Measurements from ENCODE around the gene MAB21L4. TPM values are rescaled to one million over a fixed set of nuclear protein-coding genes. Genes with fewer than 3 reads are reported as not detected.

MAB21L4 gene
- total RNA-seq, result 2.5 TPM

DNA sequence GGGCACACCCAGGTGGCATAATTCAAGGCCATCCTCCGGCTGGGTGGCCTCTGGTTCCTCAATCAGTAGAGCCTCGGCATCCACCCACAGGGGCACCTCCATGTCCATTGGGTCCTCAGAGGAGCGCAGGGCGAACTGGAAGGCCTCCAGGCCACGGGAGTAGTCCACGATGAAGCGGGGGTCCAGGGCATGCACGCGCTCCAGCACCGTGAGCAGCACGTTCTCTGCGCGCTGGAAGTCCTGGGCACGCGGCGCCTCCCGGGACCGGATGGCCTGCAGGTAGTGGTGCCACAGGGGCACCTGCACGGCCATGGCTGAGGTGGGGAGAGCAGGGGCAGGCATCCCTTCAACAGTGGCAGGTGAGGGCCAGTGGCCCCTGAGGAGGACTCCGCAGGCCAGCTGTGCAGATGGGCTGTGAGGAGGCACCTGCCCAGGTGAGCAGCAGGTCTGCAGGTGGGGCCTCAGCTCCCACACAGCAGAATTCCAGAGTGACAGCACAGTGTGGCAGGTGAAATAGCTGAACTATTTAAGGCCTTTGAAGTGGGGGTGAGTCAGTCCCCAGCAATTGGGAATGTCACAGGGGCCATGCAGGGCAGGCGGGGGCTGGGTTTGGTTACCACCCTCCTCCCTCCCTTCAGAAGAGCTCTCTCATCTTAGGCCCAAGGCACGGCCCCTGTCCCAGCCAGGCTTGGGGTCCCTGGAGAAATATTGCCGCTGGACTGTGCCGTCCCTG is at the start of gene MAB21L4:
Gene MAB21L4 (minus strand): TSS at position 501 of the 733 bp plus-strand sequence. CDS start 159 bp downstream, at position 342.
- no peak for DNase-seq (ENCODE audit: low spot score)

DNA sequence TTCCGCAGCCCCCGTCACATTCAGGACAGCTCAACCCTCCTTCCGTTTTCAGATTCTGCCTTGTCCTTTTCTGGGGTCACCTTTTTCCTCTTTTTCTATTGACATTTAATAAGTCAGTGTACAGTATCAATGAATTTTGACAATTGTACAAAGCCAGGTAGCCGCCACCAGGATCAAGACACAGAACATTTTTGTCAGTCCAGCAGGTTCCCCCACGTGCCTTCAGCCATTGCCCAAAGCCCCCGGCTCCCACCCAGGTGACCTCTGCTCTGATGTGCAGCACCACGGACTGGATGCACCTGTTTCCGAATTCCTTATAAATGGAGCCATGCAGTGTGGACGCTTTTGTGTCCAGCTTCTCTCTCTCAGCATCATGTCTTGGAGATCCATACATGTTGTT is 40.1 kb upstream of the MAB21L4 start:
- DNase-seq (ENCODE audit: low spot score), result no peak

- DNase-seq (ENCODE audit: low spot score), result peak; percentile 38
Observed at GRCh38 chr2:240935103-240935876, 39.3 kb upstream of the MAB21L4 start.

GRCh38 chr2:240934701-240935102 is 38.7 kb upstream of the MAB21L4 start:
- DNase-seq (ENCODE audit: low spot score), result no peak

GRCh38 chr2:240933966-240934700 is 38.2 kb upstream of the MAB21L4 start:
- DNase-seq (ENCODE audit: low spot score), result peak; percentile 40

GRCh38 chr2:240933048-240933965 is 37.4 kb upstream of the MAB21L4 start:
- DNase-seq (ENCODE audit: low spot score), result peak; percentile 39

- DNase-seq (ENCODE audit: low spot score), result no peak
Observed at GRCh38 chr2:240932724-240933047, 36.7 kb upstream of the MAB21L4 start.

DNA sequence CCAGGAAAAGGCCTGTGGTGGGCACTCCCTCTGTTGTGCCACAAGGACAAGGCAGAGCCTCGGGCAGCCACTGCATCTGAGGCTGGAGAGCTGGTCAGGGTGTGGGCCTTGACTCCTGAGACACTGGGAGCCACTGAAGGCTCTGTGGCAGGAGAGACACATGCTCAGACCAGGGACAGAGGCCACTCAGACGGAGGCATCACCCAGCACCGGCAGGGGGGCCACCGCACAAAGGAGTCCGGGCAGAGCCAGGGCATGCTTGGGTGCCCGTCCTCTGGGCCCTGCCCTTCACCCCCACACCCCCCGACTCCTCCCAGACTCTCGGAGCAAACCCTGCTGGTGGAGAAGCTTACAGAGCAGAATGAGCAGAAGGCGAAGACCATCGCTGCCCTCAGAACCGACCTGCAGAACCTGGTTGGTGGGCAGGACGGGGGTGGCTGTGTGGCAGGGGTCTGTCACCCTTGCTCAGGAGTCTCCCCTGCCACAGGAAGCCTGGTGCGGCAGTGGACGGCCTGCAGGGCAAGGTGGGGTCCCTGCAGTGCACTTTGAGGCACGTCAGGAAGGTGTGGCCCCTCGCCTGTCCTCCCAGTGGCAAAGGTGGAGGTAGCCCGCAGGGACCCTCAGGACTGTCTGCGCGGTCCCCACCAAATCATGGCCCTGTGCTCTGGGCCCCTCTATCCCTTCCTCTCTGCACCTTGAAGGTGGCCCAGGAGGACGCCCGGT is 36.2 kb upstream of the MAB21L4 start:
- peak; percentile 29 for DNase-seq (ENCODE audit: low spot score)

DNA sequence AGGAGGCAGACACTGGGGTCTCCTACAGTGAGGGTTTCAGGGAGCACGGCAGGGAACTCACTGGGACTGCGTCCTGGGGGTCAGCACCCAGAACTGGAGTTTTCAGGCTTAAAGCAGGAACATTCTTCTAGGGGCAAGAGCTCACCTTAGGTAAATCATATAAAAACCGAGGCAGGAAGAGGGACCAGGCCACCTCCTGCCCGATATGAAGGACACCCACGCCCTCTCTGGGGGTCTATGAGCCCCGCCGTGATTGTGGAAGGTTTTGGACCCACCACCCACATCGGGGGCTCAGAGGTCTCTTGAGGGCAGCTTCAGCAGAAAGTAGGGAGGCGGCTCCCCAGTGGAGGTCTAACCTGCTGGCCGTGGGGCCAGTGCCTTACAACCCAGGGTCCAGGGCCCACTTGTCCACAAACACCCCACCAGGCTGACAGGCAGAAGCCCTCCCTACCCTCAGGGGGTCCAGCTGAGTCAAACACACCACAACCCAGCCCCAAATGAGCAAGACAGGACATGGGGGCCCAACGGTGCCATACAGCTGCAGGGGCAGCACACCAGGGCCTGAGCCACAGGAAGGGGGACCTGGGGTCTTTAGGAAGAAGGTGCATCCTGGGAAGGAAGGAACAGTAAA is 35.5 kb upstream of the MAB21L4 start:
- peak; percentile 38 for DNase-seq (ENCODE audit: low spot score)

- peak; percentile 27 for DNase-seq (ENCODE audit: low spot score)
Observed at GRCh38 chr2:240930631-240931318, 34.8 kb upstream of the MAB21L4 start.

GRCh38 chr2:240930096-240930630 is 34.2 kb upstream of the MAB21L4 start:
- peak; percentile 33 for DNase-seq (ENCODE audit: low spot score)

GRCh38 chr2:240929364-240930095 is 33.6 kb upstream of the MAB21L4 start:
- no peak for DNase-seq (ENCODE audit: low spot score)

GRCh38 chr2:240928476-240929363 is 32.8 kb upstream of the MAB21L4 start:
- no peak for DNase-seq (ENCODE audit: low spot score)

GRCh38 chr2:240927390-240927781 is 31.4 kb upstream of the MAB21L4 start:
- DNase-seq (ENCODE audit: low spot score), result no peak

DNA sequence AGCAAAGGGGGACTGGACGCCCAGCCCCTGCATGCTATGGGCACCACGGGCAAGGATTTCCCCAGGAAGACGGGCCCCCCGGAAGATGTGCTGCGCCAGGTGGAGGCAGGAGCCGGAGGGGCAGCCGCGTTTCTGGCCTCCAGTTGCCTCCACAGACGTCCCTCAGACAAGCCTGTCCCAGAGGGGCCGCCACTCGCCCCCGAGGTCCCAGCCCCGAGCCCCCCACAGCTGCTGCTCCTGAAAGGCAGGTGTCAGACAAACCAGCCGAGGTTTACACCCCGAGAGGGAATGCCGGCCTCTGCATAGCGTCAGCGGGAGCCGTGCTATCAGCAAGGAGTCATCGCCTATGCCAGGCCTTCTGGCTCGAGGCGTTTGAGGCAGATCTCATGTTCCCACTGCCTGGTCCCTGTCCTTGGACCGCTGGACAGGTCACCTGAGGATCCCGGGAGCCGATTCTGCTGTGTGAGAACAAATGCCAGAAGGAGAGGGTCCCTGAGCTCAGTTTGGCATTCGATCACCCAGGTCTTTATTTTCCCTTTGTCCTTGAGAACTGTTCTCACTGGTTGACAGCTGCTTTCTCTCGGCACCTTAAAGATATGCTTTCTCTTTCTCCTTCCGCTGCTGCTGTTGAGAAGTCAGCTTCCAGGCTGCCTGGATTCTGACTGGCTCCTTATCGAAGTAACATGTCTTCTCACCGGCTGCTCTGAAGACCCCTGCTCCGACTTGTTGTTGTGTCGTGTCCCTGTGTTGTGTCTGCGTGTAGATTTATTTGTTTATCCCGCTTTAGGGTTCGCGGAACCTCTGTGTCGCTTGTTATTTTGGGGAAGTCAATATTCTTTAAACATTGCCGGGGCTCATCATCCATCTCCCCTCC is 30.8 kb upstream of the MAB21L4 start:
- peak; percentile 37 for DNase-seq (ENCODE audit: low spot score)

Data from ureter (tissue), 1 donor.